ENCODE measurements around the gene PRICKLE1. TPM values are rescaled to one million over a fixed set of nuclear protein-coding genes. Genes with fewer than 3 reads are reported as not detected.

PRICKLE1 gene
- total and polyA plus RNA-seq, 2 of the 13 experiments (the other 11 are each of a cell fraction or from before 2014, with no cell fraction given), result not detected

DNA sequence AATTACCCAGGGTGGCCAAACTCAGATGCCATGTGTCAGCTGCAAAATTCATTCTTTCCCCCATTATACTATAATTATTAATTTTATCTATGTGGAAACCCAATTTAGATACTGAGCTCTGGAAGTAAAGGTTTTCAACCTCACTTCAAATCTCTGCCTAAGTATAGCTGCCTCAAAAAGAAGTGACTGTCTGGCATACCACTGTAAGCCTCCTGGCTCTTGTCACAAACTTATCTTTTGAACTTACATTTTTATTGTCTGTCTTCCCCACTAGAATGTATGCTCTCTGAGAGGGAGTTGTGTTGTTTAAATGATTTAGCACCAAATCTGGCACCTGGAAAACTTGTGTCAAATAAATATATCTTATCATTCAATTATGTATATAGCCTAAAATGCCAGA lies 16.1 kb upstream of the PRICKLE1 start:
- Histone ChIP-seq H3K9me3 (ENCODE audit: low read length) (no peaks in the 10 kb centered on the region), H3K27ac (ENCODE audit: extremely low read length, insufficient read depth, low read length) (no peak overlapping the region), H3K4me1 (ENCODE audit: insufficient read depth, low read length) (no peaks in the 10 kb centered on the region), H3K27me3 (ENCODE audit: control insufficient read depth in 1 of 2, insufficient read depth in 2 of 2, low read length in 2 of 2) (0 out of 5 replicates have a peak, but pooled peaks cover 0 to 5% of the 10 kb centered on the region in 2 experiments), H3K4me3 (replicated peaks in 1 of 3; ENCODE audit: insufficient read depth in 1 of 3, low read depth in 2 of 3, low read length in 3 of 3) (no peak overlapping the region), H3K36me3 (replicated peaks in 1 of 2; ENCODE audit: control insufficient read depth in 1 of 2, insufficient read depth in 2 of 2, low read length in 2 of 2) (no peaks in the 10 kb centered on the region), H3K79me2 (ENCODE audit: insufficient read depth, low read length) (no peaks in the 10 kb centered on the region), H3K4me2 (ENCODE audit: low read depth, low read length) (no peak overlapping the region), H2AFZ (ENCODE audit: low read length) (no peak overlapping the region), H4K20me1 (ENCODE audit: insufficient read depth, low read length) (no peaks in the 10 kb centered on the region), H3K9ac (ENCODE audit: insufficient read depth, low read depth, low read length) (no peak overlapping the region)
- FAIRE-seq (no peak), DNase-seq (ENCODE audit: low spot score) (no peak), ATAC-seq (no peak)
- no peak for TF ChIP-seq STAT5B (CRISPR knock-in tag; IDR thresholded peaks at IDR 0.05)
- TF ChIP-seq NAIF1 (CRISPR knock-in tag; IDR thresholded peaks at IDR 0.05; ENCODE audit: borderline replicate concordance), result no peak
- no peak for TF ChIP-seq HDAC6 (IDR thresholded peaks at IDR 0.05; ENCODE audit: low read depth, low read length)
- TF ChIP-seq ETV6 (CRISPR knock-in tag; conservative IDR thresholded peaks at IDR 0.05), result no peak
- TF ChIP-seq, protein P1, sequence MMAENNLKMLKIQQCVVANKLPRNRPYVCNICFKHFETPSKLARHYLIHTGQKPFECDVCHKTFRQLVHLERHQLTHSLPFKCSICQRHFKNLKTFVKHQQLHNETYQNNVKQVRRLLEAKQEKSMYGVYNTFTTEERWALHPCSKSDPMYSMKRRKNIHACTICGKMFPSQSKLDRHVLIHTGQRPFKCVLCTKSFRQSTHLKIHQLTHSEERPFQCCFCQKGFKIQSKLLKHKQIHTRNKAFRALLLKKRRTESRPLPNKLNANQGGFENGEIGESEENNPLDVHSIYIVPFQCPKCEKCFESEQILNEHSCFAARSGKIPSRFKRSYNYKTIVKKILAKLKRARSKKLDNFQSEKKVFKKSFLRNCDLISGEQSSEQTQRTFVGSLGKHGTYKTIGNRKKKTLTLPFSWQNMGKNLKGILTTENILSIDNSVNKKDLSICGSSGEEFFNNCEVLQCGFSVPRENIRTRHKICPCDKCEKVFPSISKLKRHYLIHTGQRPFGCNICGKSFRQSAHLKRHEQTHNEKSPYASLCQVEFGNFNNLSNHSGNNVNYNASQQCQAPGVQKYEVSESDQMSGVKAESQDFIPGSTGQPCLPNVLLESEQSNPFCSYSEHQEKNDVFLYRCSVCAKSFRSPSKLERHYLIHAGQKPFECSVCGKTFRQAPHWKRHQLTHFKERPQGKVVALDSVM (CRISPR knock-in tag; IDR thresholded peaks at IDR 0.05), result no peak
- no peak for TF ChIP-seq ZNF224 (CRISPR knock-in tag; IDR thresholded peaks at IDR 0.05)
- TF ChIP-seq FOXA1 (IDR thresholded peaks at IDR 0.05), result no peak
- TF ChIP-seq FOXA1 (CRISPR knock-in tag; IDR thresholded peaks at IDR 0.05), result no peak
- TF ChIP-seq ZSCAN9 (CRISPR knock-in tag; IDR thresholded peaks at IDR 0.05; ENCODE audit: borderline replicate concordance), result no peak
- CTCF ChIA-PET (ENCODE audit: low intra/inter-chr PET ratio, low total read pairs), result no interaction called here
- in situ Hi-C loops (cut with HindIII; ENCODE audit: extremely low pct_ligation_motif_present, low pct_unique_long_range_greater_than_20kb), result no loop called here
- intact Hi-C loops (cut with micrococcal nuclease; ENCODE audit: unreplicated experiment), result no loop called here
- POLR2A ChIA-PET, result no interaction called here
- BruUV-seq (replicated peaks), result no TSS peak
